Neural crest cell (in vitro differentiated cells): ENCODE results near the gene LDB2. TPM values are rescaled to one million over a fixed set of nuclear protein-coding genes. Genes with fewer than 3 reads are reported as not detected.

ENCODE experiments used
- DNase-seq: peaks from one replicate; pipeline ENCODE4 v3.0.0; 2021; ENCODE audit warnings: low read depth, mixed read lengths, low spot score
- H3K27ac Mint-ChIP-seq: one replicate; pipeline ENCODE4 v1.8.0; 2021; ENCODE audit warnings: mild to moderate bottlenecking, mixed read lengths; ENCODE audit not compliant: unreplicated experiment
- H3K27me3 Mint-ChIP-seq: 2 replicates; pipeline ENCODE4 v1.8.0; 2021; ENCODE audit warnings: low read depth, mild to moderate bottlenecking, mixed read lengths
- H3K36me3 Mint-ChIP-seq: 2 replicates; pipeline ENCODE4 v1.8.0; 2021; ENCODE audit warnings: low read depth, mild to moderate bottlenecking, mixed read lengths
- H3K4me1 Mint-ChIP-seq: 2 replicates; pipeline ENCODE4 v1.8.0; 2021; ENCODE audit warnings: mixed read lengths
- H3K4me3 Mint-ChIP-seq: one replicate; pipeline ENCODE4 v1.8.0; 2021; ENCODE audit warnings: mild to moderate bottlenecking, mixed read lengths
- H3K9me3 Mint-ChIP-seq: 2 replicates; pipeline ENCODE4 v1.8.0; 2021; ENCODE audit warnings: mixed read lengths
- CTCF ChIP-seq: fragments of 200-600 bp; sonication (generic); conservative IDR thresholded peaks from 2 replicates; pipeline ENCODE4 v1.5.0; 2021; ENCODE audit warnings: antibody characterized with exemption, mild to moderate bottlenecking
- total RNA-seq: library from RNA; stranded (reverse); gene quantifications from 2 replicates; pipeline ENCODE4 v1.2.1, GENCODE V29; 2021

Gene LDB2
- total RNA-seq, 1 donor from 2014 or later: 12.7 TPM

GRCh38 chr4:16757080-16757521 lies 141.3 kb downstream of the LDB2 start:
- Mint-ChIP-seq H3K4me1 (peaks cover 4% of the 10 kb centered on the region), H3K27ac (no peak overlapping the region), H3K36me3 (no peaks in the 10 kb centered on the region), H3K4me3 (no peak overlapping the region), H3K27me3 (no peaks in the 10 kb centered on the region), H3K9me3 (no peaks in the 10 kb centered on the region)
- DNase-seq: no peak
- no peak for TF ChIP-seq CTCF

GRCh38 chr4:16754104-16754503 lies 144.3 kb downstream of the LDB2 start:
- no peak for DNase-seq
- no peaks in the 10 kb centered on the region for H3K9me3 Mint-ChIP-seq
- no peak overlapping the region for H3K27ac Mint-ChIP-seq
- H3K4me1 Mint-ChIP-seq: peaks cover 4% of the 10 kb centered on the region
- no peaks in the 10 kb centered on the region for H3K27me3 Mint-ChIP-seq
- TF ChIP-seq CTCF: no peak
- H3K36me3 Mint-ChIP-seq: no peaks in the 10 kb centered on the region
- no peak overlapping the region for H3K4me3 Mint-ChIP-seq

- Mint-ChIP-seq H3K9me3 (no peaks in the 10 kb centered on the region), H3K36me3 (no peaks in the 10 kb centered on the region), H3K4me1 (peaks cover 2% of the 10 kb centered on the region), H3K4me3 (no peak overlapping the region), H3K27ac (no peak overlapping the region), H3K27me3 (no peaks in the 10 kb centered on the region)
- DNase-seq: no peak
- TF ChIP-seq CTCF: peak; percentile 50
These were observed 146.3 kb downstream of the LDB2 start for GRCh38 chr4:16752150-16752549.

- no peaks in the 10 kb centered on the region for H3K4me1 Mint-ChIP-seq
- H3K36me3 Mint-ChIP-seq: no peaks in the 10 kb centered on the region
- H3K4me3 Mint-ChIP-seq: no peak overlapping the region
- no peak for TF ChIP-seq CTCF
- DNase-seq: no peak
- H3K27me3 Mint-ChIP-seq: no peaks in the 10 kb centered on the region
- H3K27ac Mint-ChIP-seq: no peak overlapping the region
- H3K9me3 Mint-ChIP-seq: no peaks in the 10 kb centered on the region
These were observed 147.4 kb downstream of the LDB2 start for GRCh38 chr4:16750882-16751642.

GRCh38 chr4:16750216-16750615 lies 148.2 kb downstream of the LDB2 start:
- Mint-ChIP-seq H3K27ac (no peak overlapping the region), H3K4me1 (no peaks in the 10 kb centered on the region), H3K4me3 (no peak overlapping the region), H3K36me3 (no peaks in the 10 kb centered on the region), H3K27me3 (no peaks in the 10 kb centered on the region), H3K9me3 (no peaks in the 10 kb centered on the region)
- no peak for TF ChIP-seq CTCF
- no peak for DNase-seq
